HG03066 (cell line): Measurements from ENCODE around the gene AP4E1.
"Not testable (repeated sequence)": the region's sequence is repeated elsewhere in the genome, so short reads cannot be mapped to it uniquely, and the experiment has no call there.

Experiments used
- ATAC-seq: cut with Tn5 transposase; IDR thresholded peaks from one replicate; pipeline ENCODE4 v1.9.1; 2021; ENCODE audit warnings: low read depth; ENCODE audit not compliant: unreplicated experiment

The AP4E1 gene

DNA sequence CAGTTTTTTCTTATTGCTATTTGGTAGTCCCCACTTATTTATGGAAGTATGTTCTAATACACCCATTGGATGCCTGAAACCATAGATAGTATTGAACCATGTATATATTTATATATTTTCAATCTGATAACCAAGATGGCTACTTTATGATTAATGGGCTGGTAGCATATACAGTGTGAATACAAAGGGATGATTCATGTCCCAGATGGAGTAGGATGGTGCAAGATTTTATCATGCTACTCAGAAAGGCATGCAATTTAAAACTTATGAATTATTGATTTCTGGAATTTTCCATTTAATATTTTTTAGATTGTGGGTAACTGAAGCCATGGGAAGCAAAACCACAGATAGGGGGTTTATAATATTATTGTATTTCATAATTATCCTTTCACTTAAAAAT, 35.2 kb downstream of the AP4E1 start:
- ATAC-seq = no peak

DNA sequence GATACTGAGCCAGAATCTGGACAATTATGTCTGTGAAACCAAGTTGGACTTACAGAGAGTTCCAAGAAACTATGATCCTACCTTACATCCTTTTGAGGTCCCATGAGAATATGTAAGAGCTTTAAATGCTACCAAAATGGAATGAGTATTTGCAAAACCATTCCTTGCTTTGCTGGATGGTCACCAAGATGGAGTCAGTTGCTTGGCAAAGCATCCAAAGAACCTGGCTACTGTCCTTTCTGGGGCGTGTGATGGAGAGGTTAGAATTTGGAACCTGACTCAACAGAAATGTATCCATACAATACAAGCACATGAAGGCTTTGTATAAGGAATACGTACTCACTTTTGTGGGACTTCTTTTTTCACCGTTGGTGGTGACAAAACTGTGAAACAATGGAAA, 36.2 kb downstream of the AP4E1 start:
- ATAC-seq = no peak

DNA sequence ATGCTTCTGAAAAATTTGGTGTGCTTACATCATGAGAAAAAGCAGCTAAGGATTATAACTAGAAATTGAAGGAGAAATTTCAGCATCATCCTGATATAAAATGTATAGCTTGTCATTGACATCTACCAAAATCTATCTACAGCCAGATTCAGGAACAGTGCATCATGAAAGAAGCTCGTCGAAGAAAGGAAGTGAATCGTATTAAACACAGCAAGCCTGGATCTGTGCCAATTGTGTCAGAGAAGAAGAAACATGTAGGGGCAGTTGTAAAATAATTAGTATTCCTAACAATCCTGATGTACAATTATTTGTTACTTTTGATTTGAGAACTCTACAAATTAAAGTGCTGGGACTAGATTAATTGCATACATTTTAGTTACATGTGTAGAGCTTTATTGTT, 37.2 kb downstream of the AP4E1 start:
- no peak for ATAC-seq

DNA sequence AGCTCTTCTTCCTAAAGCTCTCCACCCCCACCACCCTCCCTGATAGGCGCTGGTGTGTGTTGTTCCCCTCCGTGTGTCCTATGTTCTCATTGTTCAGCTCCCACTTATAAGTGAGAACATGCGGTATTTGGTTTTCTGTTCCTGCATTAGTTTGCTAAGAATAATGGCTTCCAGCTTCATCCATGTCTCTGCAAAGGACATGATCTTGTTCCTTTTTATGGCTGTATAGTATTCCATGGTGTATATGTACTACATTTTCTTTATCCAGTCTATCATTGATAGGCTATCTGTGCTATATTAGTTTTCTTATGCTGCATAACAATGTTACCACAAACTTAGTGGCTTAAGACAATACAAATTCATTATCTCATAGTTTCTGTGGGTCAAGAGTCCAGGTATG, 42.3 kb downstream of the AP4E1 start:
- not testable (repeated sequence) for ATAC-seq

DNA sequence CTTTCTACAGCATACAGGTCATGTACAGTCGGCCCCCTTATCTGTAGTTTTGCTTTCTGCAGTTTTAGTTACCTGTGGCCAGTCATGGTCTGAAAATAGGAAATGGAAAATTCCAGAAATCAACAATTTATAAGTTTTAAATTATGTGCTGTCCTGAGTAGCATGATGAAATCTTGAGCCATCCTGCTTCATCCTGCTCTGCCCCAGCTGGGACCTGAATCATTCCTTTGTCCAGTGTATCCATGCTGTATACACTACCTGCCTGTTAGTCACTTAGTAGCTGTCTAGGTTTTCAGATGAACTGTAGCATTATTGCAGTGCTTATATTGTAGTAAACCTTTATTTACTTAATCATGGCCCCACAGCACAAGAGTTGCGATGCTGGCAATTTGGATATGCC, 44.8 kb downstream of the AP4E1 start:
- no peak for ATAC-seq

DNA sequence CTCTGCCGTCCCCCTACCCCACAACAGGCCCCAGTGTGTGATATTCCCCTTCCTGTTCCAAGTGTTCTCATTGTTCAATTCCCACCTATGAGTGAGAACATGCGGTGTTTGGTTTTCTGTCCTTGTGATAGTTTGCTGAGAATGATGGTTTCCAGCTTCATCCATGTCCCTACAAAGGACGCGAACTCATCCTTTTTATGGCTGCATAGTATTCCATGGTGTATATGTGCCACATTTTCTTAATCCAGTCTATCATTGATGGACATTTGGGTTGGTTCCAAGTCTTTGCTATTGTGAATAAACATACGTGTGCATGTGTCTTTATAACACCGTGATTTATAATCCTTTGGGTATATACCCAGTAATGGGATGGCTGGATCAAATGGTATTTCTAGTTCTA, 46.4 kb downstream of the AP4E1 start:
- ATAC-seq = not testable (repeated sequence)

DNA sequence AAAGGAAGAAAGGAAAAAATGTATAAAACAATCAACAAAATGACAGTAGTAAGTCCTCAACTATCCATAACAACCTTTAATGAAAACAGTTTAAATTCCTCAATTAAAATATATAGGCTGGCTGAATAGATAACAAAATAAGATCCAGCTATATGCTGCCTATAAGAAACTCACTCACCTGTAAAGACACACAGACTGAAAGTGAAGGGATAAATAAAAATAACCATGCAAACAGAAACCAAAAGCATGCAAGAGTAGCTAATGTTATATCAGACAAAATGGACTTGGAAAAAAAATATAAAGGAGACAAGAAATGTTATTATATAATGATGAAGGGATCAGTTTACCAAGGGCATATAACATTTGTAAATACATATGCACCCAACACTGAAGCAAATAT, 51.2 kb downstream of the AP4E1 start:
- no peak for ATAC-seq

DNA sequence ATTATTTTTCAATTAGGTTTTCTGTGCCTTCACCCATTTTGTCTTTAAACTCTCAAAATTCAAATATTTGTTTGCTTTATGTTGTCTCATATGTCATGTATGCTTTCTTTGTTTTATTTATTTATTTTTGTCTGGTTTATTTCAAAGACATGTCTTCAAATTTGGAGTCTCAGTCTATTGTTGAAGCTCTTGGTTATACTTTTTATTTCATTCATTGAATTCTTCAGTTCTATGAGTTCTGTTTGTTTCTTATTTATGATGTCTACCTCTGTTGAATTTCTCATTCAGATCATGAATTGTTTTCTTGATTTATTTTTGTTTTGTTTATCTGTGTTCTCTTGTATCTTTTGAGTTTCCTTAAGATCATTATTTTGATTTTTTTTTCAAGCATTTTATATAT, 55.6 kb downstream of the AP4E1 start:
- ATAC-seq = no peak

DNA sequence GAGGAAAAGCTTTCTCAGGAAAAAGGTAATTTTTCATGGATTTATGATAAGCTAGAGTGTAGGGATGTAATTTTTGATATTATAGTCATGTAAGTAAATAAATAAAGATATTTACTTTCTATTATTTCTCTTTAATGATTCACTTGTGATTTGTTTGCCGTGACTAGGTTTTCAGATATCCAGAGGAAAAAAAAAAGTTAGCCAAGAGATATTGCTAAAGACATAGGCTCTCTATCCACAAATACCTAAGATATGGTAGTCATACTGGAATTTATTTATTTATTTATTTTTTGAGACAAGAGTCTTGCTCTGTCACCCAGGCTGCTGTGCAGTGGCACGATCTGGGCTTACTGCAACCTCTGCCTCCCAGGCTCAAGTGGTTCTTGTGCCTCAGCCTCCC, 59.9 kb downstream of the AP4E1 start:
- ATAC-seq = no peak

DNA sequence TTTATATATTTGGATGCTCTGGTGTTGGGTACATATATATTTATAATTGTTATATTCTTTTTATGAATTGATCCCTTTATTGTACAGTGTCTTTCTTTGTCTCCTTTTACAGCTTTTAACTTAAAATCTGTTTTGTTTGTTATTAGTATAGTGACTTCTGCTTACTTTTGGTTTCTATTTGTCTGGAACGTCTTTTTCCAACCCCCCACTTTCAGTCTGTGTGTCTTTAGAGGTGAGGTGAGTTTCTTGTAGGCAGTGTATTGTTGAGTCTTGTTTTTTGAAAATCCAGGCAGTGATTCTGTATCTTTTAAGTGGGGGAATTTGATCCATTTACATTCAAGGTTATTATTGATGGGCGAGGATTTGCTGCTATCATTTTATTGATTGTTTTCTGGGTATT, 62.0 kb downstream of the AP4E1 start:
- ATAC-seq = no peak

DNA sequence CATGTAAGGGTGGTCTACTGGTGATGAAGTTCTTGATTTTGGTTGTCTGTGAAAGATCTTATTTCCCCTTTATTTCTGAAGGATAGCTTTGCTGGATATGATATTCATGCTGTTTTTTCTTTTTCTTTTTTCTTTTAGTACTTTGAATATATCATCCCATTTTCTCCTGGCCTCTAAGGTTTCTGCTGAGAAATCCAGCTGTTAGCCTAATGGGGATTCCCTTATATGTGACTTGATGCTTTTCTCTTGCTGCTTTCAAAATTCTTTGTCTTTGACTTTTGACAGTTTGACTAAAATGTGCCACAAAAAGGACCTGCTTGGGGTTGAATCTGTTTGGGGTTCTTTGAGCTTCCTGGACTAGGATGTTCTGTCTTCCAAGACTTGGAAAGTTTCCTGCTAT, 62.6 kb downstream of the AP4E1 start:
- ATAC-seq = no peak

DNA sequence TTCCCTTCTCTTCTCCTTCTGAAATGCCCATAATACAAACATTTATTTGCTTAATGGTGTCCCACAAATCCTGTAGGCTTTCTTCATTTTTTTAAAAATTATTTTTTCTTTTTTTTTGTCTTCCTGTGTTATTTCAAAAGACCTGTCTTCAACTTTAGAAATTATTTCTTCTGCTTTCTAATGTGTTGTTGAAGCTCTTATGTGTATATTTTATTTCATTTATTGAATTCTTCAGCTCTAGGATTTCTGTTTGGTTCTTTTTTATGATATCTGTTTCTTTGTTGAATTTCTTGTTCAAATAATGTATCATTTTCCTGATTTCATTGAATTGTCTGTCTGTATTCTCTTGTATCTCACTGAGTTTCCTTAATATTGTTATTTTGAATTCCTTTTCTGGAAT, 63.1 kb downstream of the AP4E1 start:
- no peak for ATAC-seq

DNA sequence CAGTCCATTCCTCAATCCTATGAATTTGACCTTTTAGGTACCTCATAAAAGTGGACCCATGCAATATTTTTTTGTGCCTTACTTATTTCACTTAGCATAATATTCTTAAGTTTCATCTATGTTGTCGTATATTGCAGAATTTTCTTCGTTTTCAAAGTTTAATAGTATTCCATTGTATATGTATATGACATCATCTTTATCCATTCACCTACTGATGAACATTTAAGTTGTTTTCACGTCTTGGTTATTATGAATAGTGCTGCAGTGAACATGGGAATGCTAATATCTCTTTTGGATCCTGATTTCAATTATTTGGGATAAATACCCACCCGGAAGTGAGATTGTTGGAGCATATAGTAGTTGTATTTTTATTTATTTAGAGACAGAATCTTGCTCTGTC, 65.1 kb downstream of the AP4E1 start:
- no peak for ATAC-seq

DNA sequence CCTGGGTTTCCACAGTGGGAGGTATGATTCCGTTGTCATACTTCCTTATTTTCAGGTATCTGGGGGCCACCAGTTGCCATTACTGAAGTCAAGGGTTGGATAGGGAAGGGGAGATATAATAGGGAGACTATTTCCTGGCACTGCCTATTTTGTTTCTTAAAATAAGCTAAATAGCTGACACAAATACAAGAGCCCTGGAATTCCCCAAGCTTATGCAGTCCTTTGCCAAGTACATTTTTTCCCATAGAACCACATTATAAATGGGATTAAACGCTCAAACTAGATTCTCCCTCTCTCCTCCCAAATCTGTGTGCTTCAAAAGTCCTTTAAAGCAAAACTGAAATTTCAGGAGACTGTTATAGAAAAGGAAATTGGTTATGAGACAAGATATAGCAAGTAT, 68.7 kb downstream of the AP4E1 start:
- ATAC-seq = no peak

DNA sequence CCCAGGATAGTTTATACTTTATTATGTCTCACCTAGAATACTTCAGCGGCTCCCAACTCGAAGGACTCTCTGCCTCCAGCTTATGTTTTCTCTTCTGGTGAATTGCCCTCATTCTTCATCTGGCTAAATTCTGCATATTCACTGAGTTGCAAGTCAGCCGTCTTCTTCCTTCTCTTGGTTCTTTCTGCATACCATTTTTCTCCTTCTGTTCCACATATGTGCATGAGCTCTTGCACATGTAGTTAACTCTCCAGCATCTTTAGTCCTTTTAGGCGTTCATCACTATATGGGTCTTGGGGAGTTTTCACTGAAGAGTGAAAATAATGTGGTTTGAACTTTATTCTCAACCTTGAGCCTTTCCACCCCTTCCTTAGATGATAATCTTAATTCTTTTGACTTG, 70.1 kb downstream of the AP4E1 start:
- no peak for ATAC-seq

DNA sequence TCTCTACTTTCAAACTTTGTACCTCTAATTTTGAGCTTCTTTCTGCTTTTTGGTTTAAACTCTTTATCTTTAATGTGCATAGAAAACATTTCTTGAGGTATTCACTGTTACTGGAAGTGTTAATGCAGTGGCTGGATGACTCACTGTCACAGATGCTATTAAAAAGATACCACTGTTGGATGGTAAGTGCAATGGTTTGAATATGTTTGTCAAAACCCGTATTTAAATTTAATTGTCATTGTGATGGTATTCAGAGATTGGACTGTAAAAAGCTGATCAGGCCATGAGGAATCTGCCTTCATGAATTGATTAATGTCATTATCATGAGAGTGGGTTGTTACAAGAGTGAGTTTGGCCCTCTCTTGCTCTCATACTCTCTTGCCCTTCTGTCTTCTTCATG, 70.6 kb downstream of the AP4E1 start:
- ATAC-seq = no peak

DNA sequence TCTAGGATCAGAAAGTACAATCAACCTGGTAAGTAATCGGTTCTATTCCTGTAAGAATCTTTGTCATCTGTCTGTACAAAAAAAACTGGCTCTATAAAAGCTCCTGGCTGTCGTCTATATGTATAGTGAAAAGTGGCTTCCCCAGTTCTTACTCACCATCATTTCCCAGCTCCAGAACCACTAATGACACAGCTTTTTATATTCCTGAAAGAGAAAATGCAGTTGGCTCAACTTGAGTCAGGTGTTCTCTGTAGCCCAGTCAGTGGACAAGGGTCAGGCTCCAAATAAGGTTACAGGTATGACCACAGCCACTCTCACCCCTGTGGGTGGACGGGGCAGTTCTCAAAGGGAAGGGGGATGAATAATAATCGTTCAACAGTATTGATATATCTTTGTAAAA, 85.1 kb downstream of the AP4E1 start:
- ATAC-seq = no peak

DNA sequence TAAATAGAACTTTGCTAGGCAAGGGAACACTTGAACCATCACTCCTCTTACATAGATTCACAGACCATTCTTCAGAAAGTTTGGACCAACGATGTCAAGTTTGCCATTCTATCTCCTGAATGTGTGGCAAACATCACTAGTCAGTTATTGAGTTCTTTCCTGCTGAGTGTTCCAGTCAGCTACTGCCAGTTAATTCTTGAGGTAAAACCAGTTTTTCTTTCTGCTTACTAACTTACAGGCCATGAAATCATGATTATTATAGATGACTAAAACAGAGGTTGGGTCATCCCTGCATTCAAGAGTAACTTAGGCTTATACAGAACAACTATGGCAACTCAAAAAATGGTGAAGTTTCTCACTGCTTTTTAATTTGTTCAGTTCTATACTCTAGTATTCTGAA, 88.2 kb downstream of the AP4E1 start:
- no peak for ATAC-seq

DNA sequence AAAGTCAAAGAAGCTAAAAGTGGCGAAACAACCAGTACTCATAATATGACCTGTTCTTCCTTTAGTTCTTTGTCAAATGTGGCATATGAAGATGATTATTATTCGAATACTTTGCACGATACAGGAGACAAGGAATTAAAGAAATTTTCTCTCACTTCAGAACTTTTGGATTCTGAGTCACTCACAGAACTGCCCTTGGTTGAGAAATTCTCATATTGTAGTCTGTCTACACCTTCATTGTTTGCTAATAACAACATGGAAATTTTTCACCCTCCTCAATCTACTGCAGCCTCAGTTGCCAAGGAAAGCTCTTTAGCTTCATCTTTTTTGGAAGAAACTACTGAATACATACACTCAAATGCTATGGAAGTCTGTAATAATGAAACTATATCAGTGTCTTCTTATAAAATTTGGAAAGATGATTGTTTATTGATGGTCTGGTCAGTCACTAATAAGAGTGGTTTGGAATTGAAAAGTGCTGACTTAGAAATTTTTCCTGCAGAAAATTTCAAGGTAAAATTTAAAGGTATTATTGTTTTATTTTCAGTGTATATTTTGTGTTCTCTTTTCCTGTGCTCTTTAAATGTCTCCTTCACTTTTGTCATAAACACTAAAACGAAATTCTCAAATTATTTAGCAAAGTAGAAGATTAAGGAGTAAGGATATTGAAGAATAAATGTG, 89.0 kb downstream of the AP4E1 start:
- ATAC-seq = no peak

DNA sequence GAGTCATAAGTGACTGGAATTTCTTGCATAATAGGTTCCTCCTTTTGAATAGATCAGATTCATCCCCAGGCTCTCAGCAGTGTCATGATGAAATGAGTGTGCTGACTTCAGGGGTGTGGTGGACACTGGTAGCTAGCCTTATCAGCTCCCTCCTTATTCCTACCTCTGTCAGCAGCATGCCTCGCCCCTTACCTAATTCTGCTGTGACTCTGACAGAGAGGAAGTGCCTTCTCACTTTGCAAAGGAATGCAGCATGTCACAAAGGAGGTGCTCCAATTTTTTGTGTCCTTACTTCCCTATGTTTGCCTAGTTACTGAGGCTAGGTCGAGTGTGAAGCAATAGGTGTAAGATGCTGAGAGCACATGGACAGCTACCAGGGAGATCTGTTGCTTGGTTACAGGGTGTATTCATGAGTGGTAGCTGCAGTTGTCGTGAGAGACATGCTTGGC, 95.6 kb downstream of the AP4E1 start:
- ATAC-seq = no peak

DNA sequence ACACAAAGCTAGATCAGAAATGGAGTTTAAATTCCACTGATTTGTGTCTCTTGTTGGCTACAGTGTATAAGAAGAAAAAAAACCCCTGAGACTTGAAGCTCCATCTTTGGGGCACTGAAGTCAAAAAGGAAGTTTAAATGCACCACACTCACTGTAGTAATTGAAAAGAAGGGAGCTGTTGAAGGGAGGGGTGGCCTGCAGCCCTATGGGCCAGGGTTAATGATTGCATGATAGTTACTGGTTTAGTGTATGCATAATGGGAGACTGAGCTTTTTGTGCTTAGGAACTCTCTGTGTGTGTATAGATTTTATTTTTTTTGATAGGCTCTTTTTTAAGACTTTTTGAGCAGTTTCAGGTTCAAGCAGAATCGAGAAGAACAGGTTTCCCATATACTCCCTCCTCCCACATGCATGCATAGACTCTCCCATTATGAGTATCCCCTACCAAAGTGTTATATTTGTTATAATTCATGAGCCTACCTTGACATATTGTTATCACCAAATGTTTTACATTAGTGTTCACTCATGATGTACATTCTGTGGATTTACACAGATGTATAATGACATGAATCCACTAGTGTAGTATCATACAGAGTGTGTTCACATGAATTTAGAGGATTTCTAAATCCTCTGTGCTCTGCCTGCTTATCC, 98.0 kb downstream of the AP4E1 start:
- ATAC-seq = no peak

DNA sequence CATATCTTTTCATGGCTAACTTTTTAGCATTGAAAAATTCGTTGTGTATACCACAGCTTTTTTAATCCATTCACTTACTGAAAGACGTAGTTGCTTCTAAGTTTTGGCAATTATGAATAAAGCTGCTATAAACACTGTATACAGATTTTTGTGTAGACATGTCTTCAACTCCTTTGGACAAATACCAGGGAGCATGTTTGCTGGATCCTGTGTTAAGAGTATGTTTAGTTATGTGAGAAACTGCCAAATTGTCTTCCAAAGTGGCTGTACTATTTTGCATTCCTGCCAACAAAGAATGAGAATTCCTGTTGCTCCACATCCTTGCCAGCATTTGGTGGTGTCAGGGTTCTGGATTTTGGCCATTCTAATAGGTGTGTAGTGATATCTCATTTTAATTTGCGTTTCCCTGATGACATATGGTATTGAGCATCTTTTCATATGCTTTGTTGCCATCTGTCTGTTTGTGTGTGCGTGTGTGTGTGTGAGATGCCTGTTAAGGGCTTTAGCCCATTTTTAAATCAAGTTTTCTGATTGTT, 98.7 kb downstream of the AP4E1 start:
- no peak for ATAC-seq
